HG02642 (cell line): ENCODE results near the gene PIF1.

Experiments used
- ATAC-seq: cut with Tn5 transposase; IDR thresholded peaks from one replicate; pipeline ENCODE4 v1.9.1; 2021; ENCODE audit warnings: mild to moderate bottlenecking; ENCODE audit not compliant: unreplicated experiment, poor library complexity

The PIF1 gene

DNA sequence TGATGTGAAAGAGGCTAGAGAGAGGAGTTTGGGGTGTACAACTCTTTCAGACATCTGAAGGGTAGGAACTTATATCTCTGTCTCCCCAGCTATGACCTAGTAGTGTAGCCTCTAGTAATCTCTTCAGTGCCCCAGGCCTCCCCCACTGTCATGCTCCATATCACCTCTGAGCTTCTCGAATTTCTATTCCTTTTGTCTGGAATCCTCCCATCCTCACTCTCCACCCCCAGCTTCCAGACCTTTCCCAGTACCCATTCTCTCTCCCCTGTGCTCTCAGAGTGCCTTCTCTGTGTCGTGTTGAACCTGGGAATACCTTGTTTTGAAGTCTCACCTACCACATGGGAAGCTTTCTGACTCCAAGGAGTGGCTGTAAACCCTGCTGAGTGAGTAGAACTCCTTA is 46.4 kb downstream of the PIF1 start:
- no peak for ATAC-seq

DNA sequence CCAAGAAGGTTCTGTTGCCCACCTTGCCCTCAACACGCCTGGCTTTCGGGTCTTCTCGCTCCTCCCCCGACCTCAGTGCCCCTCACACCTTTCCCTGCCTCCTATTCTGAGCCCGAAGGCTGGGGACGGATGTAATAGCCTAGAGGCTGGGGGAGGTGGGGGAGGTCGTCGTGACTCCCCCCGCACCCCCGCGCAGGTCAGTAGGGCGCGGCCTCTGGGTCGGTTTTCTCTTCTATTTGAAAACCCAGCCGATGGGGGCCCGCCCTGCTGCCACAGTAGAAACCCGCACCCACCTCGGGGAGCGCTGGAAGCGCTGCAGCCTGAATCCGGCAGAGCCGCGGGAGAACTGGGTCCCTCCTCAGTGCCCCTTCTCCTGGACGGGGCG is 49.1 kb downstream of the PIF1 start:
- no peak for ATAC-seq

DNA sequence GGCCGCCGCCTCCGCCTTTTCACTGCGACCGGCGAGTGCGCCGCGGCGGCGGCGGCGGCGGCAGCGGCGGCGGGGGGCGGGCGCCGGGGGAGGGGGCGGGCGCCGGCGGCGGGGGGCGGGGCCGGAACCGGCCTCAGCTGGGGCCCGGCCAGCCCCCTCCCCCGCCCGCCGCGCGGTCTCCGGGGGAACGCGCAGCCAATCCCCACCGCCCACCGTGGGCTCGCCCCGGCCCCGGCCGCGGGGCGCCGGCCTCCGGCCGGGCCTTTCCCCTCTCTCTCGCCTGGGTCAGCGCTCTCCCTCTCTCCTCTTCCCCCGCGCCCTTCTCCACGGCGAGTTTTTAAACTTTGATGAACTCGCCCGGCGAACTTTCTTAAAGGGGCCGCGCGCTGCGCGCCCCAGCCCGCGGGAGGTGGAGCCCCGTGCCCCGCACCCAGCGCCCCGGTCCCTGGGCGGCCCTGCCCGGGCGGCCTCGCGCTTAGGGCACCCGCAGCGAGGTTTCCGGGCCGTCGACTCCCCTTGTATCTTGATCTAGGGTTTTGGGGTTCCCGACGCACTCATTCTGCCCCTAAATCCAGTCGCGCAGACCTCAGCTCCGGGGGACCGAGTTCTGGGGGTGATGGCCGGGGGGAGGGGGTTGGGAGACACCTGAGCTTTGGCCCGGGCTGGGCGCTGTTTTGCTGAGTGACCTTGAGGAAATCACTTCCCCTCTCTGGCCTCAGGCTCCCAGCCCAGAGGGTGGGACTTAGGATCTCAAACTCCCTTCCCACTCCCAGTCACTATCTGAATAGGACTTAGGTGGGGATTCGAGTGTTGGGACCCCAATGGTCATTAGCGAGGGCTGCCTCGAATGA is 49.7 kb downstream of the PIF1 start, which contains the start of gene RBPMS2:
TSS of gene RBPMS2 (minus strand) at position 39 of the 851 bp plus-strand sequence. CDS start 270 bp downstream, outside the sequence.
- no peak for ATAC-seq

DNA sequence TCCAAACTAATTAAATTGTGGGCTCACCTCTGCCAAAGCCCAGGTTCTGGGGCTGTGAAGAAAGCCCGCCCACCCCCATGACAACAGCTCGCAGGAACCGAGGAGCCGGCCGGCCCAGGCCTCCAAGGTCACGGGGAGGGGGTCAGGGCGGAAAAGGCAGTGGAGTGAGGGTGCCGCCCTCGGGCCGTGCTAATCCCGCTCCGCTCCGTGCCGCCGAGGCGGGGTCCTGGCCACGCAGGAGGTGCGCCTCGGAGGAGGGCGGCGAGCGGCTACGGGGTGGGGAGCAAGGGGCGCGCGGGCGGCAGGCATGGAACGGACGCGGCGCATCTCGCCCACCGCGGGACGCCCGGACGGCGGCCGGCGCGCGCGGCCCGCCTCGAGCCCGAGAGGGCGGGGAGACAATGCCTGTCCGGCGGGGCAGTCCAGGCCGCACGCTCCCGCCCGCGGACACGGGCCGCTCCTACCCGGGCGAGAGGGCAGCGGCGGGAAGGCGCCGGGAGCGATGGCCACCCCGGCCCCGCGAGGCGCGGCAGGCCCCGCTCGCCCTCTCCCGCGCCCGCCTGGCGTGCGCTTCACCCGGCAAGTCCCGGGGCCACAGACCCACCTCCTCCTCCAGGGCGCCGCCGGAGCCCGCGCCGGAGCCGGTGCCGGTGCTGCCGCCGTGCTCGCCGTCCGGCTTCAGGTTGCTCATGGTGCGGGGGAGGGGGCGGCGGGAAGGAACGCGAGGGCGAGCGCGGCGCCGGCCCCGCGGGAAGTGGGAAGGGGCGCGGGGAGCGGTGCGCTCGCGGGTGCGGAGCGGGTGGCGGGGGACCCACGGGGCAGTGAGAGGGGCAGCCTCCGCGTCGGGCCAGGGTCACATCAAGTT is 50.6 kb downstream of the PIF1 start:
- no peak for ATAC-seq

DNA sequence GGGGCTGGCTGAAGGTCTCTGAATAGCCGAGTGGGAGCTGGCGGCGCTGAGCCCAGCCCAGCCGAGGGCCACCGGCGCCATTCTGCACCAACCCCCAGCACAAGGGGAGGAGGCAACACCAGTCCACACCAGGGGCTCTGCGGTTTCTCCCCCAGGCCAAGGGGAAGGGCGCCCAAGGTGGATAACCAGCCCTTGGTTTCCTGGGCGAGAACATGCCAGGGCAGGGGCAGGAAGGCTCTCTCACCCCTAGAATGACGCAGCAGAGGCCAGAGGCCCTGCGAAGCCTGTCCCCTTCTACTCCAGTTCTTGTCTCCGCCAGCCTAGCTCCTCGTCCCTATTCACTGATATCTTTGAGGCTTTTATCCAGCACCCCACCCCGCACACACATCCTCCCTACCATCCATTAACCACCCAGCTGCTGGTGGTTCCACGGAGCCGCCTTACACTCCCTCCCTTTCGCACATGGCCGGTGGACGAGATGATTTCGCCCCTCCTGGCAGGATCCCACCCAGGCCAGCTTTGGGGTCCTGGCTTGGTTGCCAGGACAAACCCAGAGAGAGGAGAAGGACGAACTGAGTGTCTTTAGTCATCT is 51.3 kb downstream of the PIF1 start:
- ATAC-seq = no peak

DNA sequence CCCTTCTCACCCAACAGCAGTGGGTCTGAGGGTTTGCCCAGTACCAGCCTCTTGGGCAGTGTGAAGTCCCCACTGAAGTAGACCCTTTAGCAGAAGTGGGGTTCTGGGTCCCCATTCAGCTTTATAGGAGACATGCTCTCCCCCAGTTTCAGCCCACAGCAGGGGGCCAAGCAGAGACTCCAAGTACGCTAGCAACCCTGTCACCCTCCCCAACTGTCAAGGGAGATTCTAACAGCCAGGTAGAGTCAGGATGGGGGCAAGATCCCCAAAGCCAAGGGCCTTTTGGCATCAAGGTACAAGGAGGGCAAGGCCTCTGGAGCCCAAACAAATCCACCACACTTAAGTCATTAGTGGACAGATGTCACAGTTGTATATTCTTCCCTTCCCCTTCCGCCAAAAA is 51.8 kb downstream of the PIF1 start:
- no peak for ATAC-seq

DNA sequence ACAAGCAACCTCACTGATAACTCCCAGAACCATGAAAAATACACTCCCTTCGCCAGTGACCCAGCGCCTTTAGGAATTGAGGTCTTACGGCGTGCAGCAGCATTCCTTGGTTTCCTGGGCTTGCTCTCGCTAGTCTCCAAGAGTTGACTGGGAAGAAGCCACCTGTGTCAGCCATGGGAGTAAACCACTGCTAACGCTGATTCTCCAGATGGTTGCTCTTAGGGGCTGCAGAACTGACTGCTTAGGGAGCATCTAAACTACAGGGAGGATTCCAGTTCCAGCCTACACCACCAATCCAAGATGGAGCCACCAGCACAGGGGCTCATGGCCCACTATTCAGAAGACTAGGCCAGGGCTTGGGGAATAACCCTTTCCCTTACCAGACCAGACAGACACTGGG is 52.5 kb downstream of the PIF1 start:
- ATAC-seq = no peak

GRCh38 chr15:64772488-64772887 is 53.0 kb downstream of the PIF1 start:
- ATAC-seq = no peak

DNA sequence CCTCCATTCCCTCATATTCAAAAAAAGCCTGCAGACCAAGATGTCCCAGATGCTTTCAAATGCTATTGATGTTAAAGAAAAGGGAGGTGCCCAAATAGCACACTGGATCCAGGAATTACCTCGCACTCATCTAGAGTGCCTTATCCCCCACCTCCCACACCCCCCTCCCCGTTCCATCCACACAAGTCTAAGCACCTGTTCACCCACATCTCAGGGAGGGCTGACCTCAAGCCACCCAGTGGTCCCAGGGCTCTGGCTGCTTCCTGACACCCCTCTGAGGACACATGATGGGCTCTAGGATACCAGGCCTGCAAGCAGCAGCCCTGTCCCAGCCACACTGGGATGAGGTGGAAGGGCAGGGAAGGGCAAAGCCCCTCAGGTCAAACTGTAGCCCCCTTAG is 54.8 kb downstream of the PIF1 start:
- no peak for ATAC-seq

DNA sequence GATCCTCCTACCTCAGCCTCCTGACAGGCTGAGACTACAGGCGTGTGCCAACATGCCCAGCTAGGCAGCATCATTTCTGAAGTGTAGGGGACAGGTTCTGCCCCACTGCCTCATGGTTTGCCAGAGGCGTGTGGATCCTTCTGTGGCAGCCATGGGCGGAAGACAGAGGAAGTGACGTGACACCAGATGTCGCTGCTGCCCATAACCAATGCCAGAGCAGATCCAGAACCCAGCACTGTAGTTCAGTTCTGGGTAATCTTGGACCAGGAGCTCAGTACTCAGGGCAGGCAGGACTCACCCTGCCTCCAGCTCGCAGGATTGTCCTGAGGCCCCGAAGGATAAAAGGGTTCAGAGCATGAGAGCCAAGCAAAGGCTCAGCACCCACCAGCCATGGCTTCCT is 58.2 kb downstream of the PIF1 start:
- ATAC-seq = no peak

DNA sequence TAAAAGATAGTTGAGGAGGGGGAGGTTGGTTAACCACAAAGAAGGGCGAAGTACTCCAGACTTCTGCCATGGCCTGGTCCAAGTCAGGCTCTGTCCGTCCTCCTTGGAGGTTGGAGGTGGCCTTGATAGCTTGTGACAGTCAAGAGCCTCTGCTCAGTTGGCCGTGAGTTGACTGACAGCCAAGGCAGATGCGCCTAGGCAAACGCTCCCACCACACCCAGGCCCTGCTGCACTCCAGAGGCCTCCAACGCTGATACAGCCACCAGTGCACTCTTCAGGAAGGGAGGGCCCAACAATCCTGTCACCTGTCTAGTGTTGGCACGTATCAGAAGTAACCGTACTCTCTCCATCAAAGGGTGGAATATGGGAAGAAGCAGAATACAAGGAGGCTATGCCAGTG is 59.4 kb downstream of the PIF1 start:
- no peak for ATAC-seq
